HUDEP-2 (cell line): ENCODE measurements around the gene PLA2G12B.
"Not testable (repeated sequence)": the region's sequence is repeated elsewhere in the genome, so short reads cannot be mapped to it uniquely, and the experiment has no call there.

Experiments used
- DNase-seq, 76 experiments: peaks; one replicate each; lab custom pipeline; 2025; ENCODE audit not compliant: unreplicated experiment in 76 of 76; lab: John Stamatoyannopoulos, UW

The PLA2G12B gene

DNA sequence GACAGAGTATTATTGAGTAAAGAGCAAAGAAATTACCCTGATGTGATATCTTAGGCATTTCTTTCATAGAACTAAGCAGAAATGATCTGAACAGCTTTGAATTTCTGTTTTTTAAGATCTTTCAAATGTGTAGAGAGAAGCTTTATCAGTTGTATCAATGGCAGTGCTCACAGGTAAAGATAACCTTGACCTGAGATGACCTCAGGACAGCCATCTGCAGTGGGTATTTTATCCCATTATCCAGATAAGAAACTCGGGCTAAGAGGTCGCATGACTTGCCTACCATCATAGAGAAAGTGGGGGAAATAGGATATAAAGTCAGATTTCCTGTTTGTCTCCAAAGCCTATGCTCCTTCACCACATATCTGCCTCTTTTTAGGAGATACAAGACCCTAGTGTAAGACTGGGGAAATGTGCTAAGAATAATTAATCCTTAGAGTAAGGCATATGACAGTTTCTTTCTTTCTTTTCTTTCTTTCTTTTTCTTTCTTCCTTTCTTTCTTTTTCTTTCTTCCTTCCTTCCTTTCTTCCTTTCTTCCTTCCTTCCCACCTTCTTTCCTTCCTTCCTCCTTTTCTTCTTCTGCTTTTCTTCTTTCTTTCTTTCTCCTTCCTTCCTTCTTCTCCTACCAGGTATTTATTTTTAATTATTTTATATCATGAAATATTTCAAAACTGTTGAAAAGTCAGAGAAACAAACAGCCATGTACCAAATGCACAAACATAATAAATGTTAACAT, 10.9 kb downstream of the PLA2G12B start:
- DNase-seq: no peak

DNA sequence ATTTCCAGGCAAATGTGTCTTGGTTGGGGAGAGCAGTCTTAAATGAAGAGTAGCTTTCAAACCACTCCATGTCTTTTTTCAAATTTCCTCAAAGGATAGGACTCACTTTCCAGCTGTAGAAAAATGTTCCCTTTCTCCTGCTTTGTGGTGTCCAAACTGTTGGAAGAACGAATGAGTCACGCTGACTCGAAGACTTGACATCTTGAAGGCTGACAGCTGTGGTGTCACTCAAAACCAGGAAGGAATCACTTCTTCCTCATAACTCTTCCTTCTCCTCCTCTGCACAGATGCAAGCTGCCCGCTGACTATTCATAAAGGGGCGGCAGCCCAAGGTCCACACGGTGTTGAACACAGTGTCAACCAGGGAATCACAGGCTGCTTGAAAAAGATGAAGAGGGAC, 19.2 kb downstream of the PLA2G12B start:
- DNase-seq: no peak

DNA sequence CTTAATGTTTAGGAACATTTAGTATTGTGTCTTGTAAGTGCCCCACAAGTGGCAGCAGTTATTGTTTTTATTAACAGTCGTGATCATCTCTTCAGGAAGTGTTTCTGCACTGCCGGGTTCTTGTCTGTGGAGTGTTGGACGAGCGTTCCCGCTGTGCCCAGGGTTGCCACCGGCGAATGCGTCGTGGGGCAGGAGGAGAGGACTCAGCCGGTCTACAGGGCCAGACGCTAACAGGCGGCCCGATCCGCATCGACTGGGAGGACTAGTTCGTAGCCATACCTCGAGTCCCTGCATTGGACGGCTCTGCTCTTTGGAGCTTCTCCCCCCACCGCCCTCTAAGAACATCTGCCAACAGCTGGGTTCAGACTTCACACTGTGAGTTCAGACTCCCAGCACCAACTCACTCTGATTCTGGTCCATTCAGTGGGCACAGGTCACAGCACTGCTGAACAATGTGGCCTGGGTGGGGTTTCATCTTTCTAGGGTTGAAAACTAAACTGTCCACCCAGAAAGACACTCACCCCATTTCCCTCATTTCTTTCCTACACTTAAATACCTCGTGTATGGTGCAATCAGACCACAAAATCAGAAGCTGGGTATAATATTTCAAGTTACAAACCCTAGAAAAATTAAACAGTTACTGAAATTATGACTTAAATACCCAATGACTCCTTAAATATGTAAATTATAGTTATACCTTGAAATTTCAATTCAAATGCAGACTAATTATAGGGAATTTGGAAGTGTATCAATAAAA, 22.2 kb downstream of the PLA2G12B start:
- no peak for DNase-seq

DNA sequence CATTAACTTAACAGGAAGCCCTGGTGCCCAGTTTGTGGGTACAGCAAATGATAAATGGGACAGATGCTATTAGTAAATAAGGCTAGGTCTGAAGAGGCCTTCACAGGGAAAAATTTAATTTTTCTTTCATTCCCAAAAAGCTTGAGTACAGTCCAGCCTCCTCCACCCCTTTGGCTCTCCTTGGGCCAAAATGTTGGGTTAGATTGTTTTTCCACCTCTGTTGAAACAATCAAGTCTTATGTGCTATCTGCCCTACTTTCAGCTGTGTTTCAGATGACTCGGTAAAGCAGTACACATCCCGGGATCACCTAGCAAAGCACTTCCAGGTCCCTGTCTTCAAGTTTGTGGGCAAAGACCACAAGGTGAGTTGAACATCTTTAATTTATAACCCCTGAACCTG, 24.3 kb downstream of the PLA2G12B start:
- DNase-seq: no peak

DNA sequence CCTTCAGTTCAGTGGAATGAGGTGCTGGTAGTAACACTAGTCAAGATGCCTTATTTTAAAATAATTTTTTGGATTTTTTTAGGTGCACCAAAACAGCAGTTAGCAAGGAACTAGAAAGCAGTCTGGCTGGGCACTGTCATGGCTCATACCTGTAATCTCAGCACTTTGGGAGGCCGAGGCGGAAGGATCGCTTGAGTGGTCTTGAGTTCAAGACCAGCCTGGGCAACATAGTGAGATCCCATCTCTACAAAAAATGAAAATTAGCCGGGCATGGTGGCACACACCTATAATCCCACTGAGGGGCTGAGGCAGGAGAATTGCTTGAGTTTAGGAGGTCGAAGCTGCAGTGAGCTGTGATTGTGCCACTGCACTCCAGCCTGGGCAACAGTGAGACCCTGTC, 25.8 kb downstream of the PLA2G12B start:
- no peak for DNase-seq

DNA sequence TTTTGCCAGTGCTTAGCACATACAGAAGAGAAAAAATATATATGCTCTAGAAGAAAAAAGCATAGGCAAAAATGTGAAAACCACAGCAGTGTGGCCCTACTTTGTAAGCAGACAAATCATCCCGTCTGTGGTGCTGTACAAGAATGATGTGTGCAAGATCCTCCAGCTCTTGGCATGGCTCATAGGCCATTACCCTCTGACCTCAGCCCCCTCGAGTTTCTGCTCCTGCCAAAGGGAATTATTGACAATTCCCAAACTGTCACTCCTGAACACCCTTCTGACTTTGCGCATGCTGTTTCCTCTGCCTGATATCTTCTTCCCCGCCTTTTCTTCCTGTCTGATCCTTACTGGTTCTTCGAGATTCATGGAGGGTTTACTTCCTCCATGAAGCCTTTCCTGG, 27.1 kb downstream of the PLA2G12B start:
- no peak for DNase-seq

DNA sequence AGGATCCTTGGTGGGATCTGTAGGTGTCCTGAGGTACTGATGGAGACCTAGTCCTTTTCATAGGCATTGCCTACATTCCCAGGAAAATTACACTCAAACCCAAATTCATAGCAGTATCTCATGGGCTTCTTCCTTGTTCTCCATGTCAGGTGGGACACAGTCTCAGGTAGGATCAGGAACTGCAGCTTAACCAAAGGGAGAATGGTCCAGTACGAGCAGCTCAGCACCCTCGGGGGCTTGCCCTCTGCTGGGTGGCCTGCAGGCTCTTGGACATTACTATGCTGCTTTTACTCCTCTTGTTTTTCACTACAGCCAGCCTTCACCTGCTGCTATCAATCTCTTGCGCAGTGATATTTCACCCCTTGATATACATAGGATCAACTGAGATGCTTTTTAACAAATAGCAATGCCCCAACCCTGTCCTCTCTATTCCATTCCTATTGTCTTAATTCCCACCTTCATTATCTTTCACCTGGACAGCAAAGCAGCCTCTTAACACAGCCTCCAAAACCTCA, 28.6 kb downstream of the PLA2G12B start:
- DNase-seq: no peak

DNA sequence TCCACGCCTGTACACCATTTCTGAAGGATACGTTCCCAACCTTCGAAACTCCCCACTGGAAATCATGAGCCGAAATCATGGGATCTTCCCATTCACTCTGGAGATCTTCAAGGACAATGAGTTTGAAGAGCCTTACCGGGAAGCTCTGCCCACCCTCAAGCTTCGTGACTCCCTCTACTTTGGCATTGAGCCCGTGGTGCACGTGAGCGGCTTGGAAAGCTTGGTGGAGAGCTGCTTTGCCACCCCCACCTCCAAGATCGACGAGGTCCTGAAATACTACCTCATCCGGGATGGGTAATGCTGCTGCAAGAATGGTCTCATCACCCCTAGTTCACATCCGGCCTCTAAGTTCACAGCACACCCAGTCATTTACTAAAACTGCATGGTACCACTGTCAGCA, 30.3 kb downstream of the PLA2G12B start:
- DNase-seq: no peak

DNA sequence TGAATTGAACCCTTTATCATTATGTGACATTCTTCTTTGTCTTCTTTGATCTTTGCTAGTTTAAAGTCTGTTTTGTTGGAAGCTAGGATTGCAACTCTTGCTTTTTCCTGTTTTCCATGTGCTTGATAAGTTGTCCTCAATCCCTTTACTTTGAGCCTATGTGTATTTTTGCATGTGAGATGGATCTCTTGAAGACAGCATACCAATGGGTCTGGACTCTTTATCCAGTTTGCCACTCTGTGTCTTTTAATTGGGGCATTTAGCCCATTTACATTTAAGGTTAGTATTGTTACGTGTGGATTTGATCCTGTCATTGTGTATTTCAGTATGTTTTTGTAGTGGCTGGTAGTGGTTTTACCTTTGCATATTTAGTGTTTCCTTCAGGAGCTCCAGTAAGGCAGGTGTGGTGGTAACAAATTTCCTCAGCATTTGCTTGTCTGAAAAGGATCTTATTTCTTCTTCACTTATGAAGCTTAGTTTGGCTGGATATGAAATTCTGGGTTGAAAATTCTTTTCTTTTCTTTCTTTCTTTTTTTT, 33.4 kb downstream of the PLA2G12B start:
- not testable (repeated sequence) for DNase-seq

DNA sequence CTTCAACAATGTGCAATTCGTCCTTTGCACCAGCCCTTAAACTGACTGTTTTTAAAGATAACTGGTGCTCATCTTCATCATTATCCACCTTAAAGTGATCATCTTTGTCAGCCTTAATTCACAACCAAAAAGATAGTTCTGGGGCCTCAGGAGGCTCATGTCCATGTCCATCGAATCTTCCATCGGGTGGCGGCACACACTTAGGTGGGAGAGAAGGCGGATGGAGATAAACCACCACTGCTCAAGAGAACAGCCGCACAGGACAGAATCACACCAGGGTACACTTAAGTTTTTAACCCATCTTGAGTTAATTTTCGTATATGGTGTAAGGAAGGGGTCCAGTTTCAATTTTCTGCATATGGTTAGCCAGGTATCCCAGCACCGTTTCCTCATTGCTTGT, 36.3 kb downstream of the PLA2G12B start:
- DNase-seq: no peak

DNA sequence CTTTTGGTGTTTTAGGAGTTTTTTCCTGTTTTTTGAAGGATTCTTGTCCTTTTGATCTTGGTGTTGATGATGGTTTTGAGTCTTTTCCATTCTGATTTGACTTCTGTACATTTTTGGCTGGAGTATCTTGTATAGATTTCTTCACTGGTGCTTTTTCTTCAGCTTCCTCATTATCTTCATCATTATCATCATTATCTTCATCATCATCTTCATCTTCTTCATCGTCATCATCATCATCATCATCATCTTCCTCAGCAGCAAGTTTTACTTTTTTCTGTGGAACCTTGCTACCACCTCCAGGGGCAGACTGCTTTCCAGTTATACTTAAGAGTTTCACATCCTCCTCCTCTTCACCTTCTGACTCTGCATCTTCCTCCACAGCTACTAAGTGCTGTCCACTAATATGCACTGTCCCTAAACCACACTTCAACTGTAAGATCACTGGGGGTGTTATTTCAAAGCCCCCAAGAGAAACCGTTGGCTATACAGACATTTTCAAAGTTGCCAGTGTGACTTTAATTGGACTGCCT, 36.7 kb downstream of the PLA2G12B start:
- not testable (repeated sequence) for DNase-seq

DNA sequence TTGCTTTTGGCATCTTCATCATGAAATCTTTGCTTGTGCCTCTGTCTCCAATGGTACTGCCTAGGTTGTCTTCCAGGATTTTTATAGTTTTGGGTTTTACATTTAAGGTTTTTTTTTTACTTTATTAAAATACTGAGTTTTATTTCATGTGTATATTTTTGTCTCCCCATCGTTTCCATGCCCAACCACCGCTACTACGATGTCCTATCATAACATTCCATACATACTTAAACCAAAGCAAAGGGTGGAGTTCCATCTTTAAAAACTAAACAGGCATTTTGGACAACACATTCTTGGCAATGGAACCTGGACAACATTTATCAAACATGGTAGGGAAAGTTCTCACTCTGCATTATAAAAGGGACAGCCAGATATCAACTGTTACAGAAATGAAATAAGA, 37.4 kb downstream of the PLA2G12B start:
- not testable (repeated sequence) for DNase-seq

DNA sequence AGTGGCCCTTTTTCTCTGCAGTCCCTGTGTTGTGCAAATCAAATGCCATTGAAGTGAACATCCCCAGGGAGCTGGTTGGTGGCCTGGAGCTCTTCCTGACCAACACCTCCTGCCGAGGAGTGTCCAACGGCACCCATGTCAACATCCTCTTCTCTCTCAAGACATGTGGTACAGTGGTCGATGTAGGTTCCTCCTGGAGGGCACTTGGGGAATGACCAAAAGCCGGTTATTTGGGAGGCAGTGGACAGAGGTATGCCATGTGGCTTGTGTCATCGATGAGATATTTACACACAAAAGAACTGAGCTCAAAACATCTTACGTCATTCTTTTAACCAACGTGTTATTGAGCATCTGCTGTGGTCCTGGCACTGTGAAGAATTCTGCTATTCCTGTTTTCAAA, 41.3 kb downstream of the PLA2G12B start:
- DNase-seq: no peak

DNA sequence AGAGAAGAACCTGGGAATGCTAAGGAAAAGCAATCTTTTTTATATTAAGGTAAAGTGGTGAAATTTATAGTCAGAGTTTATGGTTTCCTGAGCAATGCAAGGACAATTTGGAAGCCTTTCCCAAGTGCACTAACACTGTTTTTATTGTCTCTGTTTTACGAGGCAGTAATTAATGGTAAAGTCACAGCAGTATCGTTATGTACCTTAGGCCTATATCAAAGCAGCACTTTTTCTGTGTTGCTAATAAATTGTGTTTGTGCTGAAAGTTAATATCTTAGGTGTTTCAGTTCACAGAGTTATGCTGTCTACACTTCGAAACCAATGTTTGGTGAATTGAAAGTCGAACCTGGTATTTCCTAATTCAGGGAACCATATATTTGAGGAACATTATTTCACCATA, 41.9 kb downstream of the PLA2G12B start:
- no peak for DNase-seq

DNA sequence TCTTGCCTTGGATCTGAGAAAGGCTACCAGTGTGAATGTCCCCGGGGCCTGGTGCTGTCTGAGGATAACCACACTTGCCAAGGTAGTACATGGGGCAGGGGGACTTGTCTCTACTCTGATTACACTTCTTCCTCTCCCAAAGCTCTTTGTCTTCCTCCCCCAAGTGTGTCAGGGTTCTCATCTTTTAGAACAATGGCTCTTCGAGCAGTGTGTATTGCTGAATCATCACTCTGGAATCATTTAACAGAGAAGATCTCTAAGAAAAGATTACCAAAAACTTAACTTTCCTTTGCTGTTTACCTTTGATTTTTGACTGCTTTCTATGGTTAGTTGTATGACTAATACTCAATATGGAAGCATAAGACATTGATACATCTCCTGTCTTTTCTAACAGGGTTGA, 42.8 kb downstream of the PLA2G12B start:
- no peak for DNase-seq

DNA sequence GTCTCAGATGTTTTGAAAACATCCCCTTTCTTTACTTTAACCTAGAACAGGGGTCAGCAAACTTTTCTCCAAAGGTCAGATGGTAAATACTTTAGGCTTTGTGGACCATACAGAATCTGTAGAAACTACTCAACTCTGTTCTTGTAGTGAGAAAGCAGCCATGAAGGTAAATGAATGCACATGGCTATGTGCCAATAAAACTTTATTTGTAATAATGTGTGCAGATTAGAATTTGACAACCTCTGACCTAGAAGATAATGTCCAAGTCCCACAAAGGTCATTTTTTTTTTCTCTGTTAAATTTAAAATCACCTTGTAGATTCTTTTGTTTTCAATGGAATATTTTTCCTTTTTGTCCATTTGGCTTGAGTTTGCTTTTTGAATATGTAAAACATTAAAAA, 43.9 kb downstream of the PLA2G12B start:
- no peak for DNase-seq

DNA sequence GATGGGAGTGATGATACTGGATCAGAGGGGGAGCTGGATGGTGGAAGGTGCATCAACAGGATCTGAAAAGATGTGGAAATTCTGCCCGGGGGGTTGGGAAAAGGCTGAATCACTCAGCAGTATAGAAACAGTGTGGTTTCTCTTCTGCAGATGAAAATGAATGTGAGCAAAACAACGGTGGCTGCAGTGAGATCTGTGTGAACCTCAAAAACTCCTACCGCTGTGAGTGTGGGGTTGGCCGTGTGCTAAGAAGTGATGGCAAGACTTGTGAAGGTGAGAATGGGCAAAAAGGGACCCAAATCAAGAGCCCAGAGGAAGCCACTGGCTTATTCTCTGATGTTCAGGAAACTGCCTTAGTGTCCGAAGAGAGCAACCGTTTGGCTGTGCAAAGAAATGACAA, 48.2 kb downstream of the PLA2G12B start:
- DNase-seq: no peak

DNA sequence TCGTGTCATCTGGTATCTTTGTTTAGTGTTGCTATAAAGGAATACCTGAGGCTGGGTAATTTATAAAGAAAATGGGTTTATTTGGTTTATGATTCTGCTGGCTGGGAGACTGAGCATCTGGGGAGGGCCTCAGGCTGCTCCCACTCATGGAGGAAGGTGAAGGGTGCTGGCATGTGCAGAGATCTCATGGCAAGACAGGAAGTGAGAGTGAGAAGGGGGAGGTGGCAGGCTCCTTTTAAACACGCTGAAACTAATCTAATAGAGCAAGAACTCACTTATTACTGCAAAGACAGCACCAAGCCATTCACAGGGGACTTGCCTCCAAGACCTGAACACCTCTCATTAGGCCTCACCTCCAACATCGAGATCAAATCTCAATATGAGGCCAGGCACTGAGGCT, 49.8 kb downstream of the PLA2G12B start:
- DNase-seq: no peak

DNA sequence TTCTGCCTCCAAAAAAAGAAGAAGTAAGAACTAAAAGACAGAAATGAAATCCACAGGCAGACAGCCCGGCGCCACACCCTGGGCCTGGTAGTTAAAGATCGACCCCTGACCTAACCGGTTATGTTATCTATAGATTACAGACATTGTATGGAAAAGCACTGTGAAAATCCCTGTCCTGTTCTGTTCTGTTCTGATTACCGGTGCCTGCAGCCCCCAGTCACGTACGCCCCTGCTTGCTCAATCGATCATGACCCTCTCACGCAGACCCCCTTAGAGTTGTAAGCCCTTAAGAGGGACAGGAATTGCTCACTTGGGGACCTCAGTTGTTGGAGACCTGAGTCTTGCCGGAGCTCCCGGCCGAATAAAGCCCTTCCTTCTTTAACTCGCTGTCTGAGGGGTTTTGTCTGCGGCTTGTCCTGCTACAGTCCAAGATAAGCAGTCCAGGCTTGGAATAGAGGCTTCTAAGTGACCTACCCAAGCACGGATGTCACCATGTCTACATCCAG, 50.6 kb downstream of the PLA2G12B start:
- DNase-seq: peak in 29 of 76 experiments; percentile 6 to 69 (median 30)

DNA sequence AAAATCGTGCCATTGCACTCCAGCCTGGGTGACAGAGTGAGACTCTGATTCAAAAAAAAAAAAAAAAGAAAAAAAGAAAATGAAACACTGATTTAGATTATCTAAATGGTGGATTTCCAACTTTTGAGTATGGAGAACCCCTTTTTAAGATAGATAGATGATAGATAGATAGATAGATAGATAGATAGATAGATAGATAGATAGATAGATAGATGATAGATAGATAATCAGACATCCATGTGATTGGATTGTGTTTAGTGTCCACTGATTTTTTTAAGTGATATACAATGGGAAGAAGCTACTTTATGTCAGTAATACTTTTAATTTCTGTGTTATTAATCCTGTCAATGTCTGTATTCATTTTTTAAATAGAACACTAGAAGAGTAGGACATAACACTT, 55.1 kb downstream of the PLA2G12B start:
- DNase-seq: no peak

DNA sequence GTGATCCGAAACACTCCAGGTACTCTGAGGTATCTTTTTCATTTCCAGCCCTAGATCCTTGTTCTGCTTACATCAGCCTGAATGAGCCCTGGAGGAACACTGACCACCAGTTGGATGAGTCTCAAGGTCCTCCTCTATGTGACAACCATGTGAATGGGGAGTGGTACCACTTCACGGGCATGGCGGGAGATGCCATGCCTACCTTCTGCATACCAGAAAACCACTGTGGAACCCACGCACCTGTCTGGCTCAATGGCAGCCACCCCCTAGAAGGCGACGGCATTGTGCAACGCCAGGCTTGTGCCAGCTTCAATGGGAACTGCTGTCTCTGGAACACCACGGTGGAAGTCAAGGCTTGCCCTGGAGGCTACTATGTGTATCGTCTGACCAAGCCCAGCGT, 56.0 kb downstream of the PLA2G12B start:
- no peak for DNase-seq
